Ascending aorta (tissue), 2 donors: ENCODE measurements around the gene TGFBR3. TPM values are rescaled to one million over a fixed set of nuclear protein-coding genes. Genes with fewer than 3 reads are reported as not detected.

Source experiments
- DNase-seq, 2 donors: peaks; one replicate each; pipeline ENCODE4 v3.0.0-alpha.2; 2019; ENCODE audit warnings: low spot score in 2 of 2
- H3K27ac ChIP-seq, 2 donors: fragments of 200-600 bp; sonication (generic); one replicate each; pipeline ENCODE4 v1.5.1; 2016 to 2017; ENCODE audit warnings: mild to moderate bottlenecking in 1 of 2
- H3K27me3 ChIP-seq: fragments of 200-600 bp; sonication (generic); one replicate; pipeline ENCODE4 v1.5.1; 2017
- H3K36me3 ChIP-seq, 2 donors: fragments of 200-600 bp; sonication (generic); one replicate each; pipeline ENCODE4 v1.5.1; 2016
- H3K4me1 ChIP-seq, 2 donors: fragments of 200-600 bp; sonication (generic); one replicate each; pipeline ENCODE4 v1.5.1; 2016 to 2017; ENCODE audit warnings: mild to moderate bottlenecking in 1 of 2
- H3K4me3 ChIP-seq, 2 donors: fragments of 200-600 bp; sonication (generic); one replicate each; pipeline ENCODE4 v1.5.1; 2016 to 2017; ENCODE audit warnings: mild to moderate bottlenecking in 1 of 2
- H3K9me3 ChIP-seq, 2 donors: fragments of 200-600 bp; sonication (generic); one replicate each; pipeline ENCODE4 v1.5.1; 2016
- intact Hi-C: fragments of 100-400 bp; cut with DNase I; formaldehyde crosslinking; loops from one replicate; pipeline ENCODE4 v1.15.1; 2023
- total RNA-seq: library from RNA; depleted of rRNA; stranded (reverse); fragments of >200 nt; gene quantifications from one replicate; pipeline ENCODE4 v1.1.0, GENCODE V29; 2016
- TF ChIP-seq, protein P1 (sequence below), 3 experiments: fragments of 200-600 bp in 2 of 3; fragments of 450-650 bp in 1 of 3; sonication (generic) in 2 of 3; IDR thresholded peaks; one replicate each; pipeline ENCODE4 v1.5.1; 2016 to 2019; ENCODE audit warnings: antibody characterized with exemption in 3 of 3, mild to moderate bottlenecking in 1 of 3, moderate library complexity in 1 of 3

Gene TGFBR3
- total RNA-seq, 1 donor from 2014 or later, result 127 TPM

GRCh38 chr1:91789273-91789997, 96.5 kb downstream of the TGFBR3 start:
- TF ChIP-seq, protein P1, sequence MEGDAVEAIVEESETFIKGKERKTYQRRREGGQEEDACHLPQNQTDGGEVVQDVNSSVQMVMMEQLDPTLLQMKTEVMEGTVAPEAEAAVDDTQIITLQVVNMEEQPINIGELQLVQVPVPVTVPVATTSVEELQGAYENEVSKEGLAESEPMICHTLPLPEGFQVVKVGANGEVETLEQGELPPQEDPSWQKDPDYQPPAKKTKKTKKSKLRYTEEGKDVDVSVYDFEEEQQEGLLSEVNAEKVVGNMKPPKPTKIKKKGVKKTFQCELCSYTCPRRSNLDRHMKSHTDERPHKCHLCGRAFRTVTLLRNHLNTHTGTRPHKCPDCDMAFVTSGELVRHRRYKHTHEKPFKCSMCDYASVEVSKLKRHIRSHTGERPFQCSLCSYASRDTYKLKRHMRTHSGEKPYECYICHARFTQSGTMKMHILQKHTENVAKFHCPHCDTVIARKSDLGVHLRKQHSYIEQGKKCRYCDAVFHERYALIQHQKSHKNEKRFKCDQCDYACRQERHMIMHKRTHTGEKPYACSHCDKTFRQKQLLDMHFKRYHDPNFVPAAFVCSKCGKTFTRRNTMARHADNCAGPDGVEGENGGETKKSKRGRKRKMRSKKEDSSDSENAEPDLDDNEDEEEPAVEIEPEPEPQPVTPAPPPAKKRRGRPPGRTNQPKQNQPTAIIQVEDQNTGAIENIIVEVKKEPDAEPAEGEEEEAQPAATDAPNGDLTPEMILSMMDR (IDR thresholded peaks at IDR 0.05), result no peak
- no peaks in the 10 kb centered on the region for H3K36me3 ChIP-seq
- intact Hi-C loops, result loop anchor here (10.0 kb wide), 1 partner anchor 95 kb away; the partner anchor contains the start of gene TGFBR3
- no peaks in the 10 kb centered on the region for H3K27me3 ChIP-seq
- H3K4me1 ChIP-seq, result peaks cover 0 to 6% of the 10 kb centered on the region in 2 donors
- peak in 1 of 2 donors; percentile 42 for DNase-seq
- H3K27ac ChIP-seq, result no peak overlapping the region
- no peak overlapping the region for H3K4me3 ChIP-seq
- H3K9me3 ChIP-seq, result no peaks in the 10 kb centered on the region

DNA sequence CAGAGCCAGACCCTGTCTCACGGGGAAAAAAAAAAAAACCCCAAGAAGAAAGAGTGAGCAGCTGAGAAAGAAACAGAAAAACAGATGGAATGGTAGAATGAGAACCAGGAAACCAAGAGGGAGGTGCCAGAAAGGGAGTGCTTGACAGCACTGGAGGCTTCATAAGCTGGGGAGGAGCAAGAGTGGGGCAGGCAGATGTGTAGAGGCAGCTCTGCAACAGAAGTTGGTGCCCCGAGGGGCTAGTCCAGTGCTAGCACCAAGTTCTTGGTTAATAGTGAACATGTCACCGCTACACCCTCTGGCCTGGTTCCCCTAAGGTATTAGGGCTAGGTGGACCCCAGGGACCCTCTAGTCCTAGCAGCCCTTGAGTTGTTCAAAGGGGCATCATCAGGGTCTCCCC, 98.0 kb downstream of the TGFBR3 start:
- H3K36me3 ChIP-seq, result no peaks in the 10 kb centered on the region
- H3K27ac ChIP-seq, result no peak overlapping the region
- intact Hi-C loops, result loop anchor here (10.0 kb wide), 1 partner anchor 97 kb away; the partner anchor contains the start of gene TGFBR3
- H3K27me3 ChIP-seq, result no peaks in the 10 kb centered on the region
- TF ChIP-seq, protein P1 (IDR thresholded peaks at IDR 0.05), result no peak
- no peaks in the 10 kb centered on the region for H3K9me3 ChIP-seq
- no peak overlapping the region for H3K4me3 ChIP-seq
- DNase-seq, result peak in 1 of 2 donors; percentile 43
- peaks cover 0 to 15% of the 10 kb centered on the region in 2 donors for H3K4me1 ChIP-seq

DNA sequence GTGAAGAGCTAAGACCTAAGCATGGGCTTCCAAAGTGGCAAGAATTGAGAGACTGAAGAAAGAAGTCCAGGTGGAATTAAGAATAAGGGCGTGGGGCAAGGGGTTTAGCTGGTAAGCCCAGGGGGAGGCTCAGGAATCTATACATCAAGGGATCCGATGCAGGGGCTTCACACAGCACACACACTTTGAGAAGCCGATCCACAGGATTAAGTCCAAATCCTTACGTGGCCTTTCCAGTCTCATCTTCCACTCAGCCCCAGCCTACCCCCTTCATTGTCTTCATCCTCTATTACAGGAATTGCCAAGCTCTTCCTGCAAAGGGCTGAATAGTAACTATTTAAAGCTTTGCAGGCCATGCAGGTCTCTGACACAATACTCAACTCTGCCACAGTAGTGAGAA, 101.3 kb downstream of the TGFBR3 start:
- TF ChIP-seq, protein P1 (IDR thresholded peaks at IDR 0.05), result no peak
- Histone ChIP-seq H3K36me3 (no peaks in the 10 kb centered on the region), H3K9me3 (no peaks in the 10 kb centered on the region), H3K27me3 (no peaks in the 10 kb centered on the region), H3K27ac (peak overlapping the region; percentile 77 to 85), H3K4me1 (peaks cover 0 to 34% of the 10 kb centered on the region in 2 donors), H3K4me3 (no peak overlapping the region)
- peak in 1 of 2 donors; percentile 35 for DNase-seq
- intact Hi-C loops, result loop anchor here (5.0 to 10.0 kb wide), 3 partner anchors 42 to 232 kb away; partner anchors contain the start of gene TGFBR3

- Histone ChIP-seq H3K9me3 (no peaks in the 10 kb centered on the region), H3K4me1 (peaks cover 0 to 34% of the 10 kb centered on the region in 2 donors), H3K27me3 (no peaks in the 10 kb centered on the region), H3K4me3 (no peak overlapping the region), H3K27ac (peak overlapping the region; percentile 77 to 85), H3K36me3 (no peaks in the 10 kb centered on the region)
- intact Hi-C loops, result loop anchor here (5.0 to 10.0 kb wide), 3 partner anchors 42 to 232 kb away; partner anchors contain the start of gene TGFBR3
- DNase-seq, result peak in 1 of 2 donors; percentile 13
- TF ChIP-seq, protein P1 (IDR thresholded peaks at IDR 0.05), result no peak
Observed at GRCh38 chr1:91784191-91784590, 101.8 kb downstream of the TGFBR3 start.

DNA sequence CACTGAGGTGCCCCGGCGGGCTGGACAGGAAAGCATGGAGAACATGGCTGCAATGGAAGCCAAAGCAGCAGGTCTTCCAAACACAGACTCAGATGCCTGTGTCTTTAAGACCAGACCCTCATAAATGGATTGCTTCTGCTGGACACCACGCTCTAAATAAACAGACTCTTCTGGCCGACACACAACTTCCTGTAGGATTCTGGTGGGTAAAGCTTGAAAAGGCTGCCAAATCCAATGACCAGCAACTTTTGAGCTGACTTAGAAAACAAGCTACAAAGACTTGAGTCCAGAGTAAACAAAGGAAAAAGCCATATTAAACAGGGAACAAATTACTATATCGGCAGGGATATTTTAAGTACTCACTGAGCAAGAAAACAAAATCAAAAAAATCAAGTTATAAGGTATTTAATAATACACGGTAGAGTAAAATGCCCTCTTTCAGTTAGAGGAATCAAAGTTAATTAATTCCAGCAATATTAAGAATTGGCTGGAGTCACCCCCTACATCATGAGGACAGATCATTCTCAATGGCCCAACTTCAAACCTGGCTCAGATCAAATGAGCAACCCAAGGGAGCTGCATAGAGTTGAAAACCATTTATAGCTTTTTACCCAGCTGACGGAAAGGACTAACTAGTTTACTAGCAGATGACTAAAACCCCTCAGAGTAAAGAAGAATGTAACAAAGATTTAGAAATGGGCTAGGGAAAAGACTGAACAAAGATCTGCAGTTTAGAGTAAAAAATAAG, 102.4 kb downstream of the TGFBR3 start:
- intact Hi-C loops, result loop anchor here (2.0 to 10.0 kb wide), 4 partner anchors 41 to 231 kb away; partner anchors contain the start of gene TGFBR3
- no peaks in the 10 kb centered on the region for H3K27me3 ChIP-seq
- H3K4me3 ChIP-seq, result no peak overlapping the region
- TF ChIP-seq, protein P1 (IDR thresholded peaks at IDR 0.05), result no peak
- peaks cover 0 to 34% of the 10 kb centered on the region in 2 donors for H3K4me1 ChIP-seq
- DNase-seq, result peak in 1 of 2 donors; percentile 78
- H3K27ac ChIP-seq, result peak overlapping the region; percentile 77 to 85
- no peaks in the 10 kb centered on the region for H3K9me3 ChIP-seq
- H3K36me3 ChIP-seq, result no peaks in the 10 kb centered on the region
